ENCODE results near the gene FAM171A1.
"Not testable (repeated sequence)": the region's sequence is repeated elsewhere in the genome, so short reads cannot be mapped to it uniquely, and the experiment has no call there.

Gene FAM171A1

GRCh38 chr10:15202301-15202621 lies 168.8 kb downstream of the FAM171A1 start:
- DNase-seq, result not testable (repeated sequence)

GRCh38 chr10:15201589-15202300 lies 169.3 kb downstream of the FAM171A1 start:
- no peak for DNase-seq

- DNase-seq, result peak in 1 of 5 experiments; percentile 71
Observed at GRCh38 chr10:15200626-15201025, 170.5 kb downstream of the FAM171A1 start.

GRCh38 chr10:15197911-15198310 lies 173.2 kb downstream of the FAM171A1 start:
- no peak for DNase-seq

GRCh38 chr10:15197276-15197675 lies 173.8 kb downstream of the FAM171A1 start:
- DNase-seq, result peak in 1 of 5 experiments; percentile 34

GRCh38 chr10:15196021-15196834 lies 174.9 kb downstream of the FAM171A1 start:
- peak in 1 of 5 experiments; percentile 35 for DNase-seq

GRCh38 chr10:15189133-15189885 lies 181.8 kb downstream of the FAM171A1 start:
- no peak for DNase-seq

- DNase-seq, result peak in 1 of 5 experiments; percentile 48
Observed at GRCh38 chr10:15188603-15189002, 182.5 kb downstream of the FAM171A1 start.

- DNase-seq, result no peak
Observed at GRCh38 chr10:15183689-15184481, 187.2 kb downstream of the FAM171A1 start.

- no peak for DNase-seq
Observed at GRCh38 chr10:15182540-15183207, 188.4 kb downstream of the FAM171A1 start.

GRCh38 chr10:15181576-15182156 lies 189.4 kb downstream of the FAM171A1 start:
- DNase-seq, result no peak

- DNase-seq, result no peak
Observed at GRCh38 chr10:15180736-15181135, 190.4 kb downstream of the FAM171A1 start.

- no peak for DNase-seq
Observed at GRCh38 chr10:15176269-15176668, 194.8 kb downstream of the FAM171A1 start.

GRCh38 chr10:15175587-15175986 lies 195.5 kb downstream of the FAM171A1 start:
- no peak for DNase-seq

GRCh38 chr10:15172306-15172840 lies 198.7 kb downstream of the FAM171A1 start:
- peak in 1 of 5 experiments; percentile 78 for DNase-seq

- peak in 4 of 5 experiments; percentile 4 to 95 (median 59) for DNase-seq
Observed at GRCh38 chr10:15169555-15170401, 201.3 kb downstream of the FAM171A1 start.

GRCh38 chr10:15168786-15169554 lies 202.1 kb downstream of the FAM171A1 start:
- DNase-seq, result peak; percentile 87 to 97 (median 94)

GRCh38 chr10:15168291-15168785 lies 202.8 kb downstream of the FAM171A1 start, which contains the start of gene NMT2:
Gene NMT2, minus strand, starts transcription at chr10:15168693. Its CDS starts 81 bp downstream, at chr10:15168612.
- DNase-seq, result peak in 2 of 5 experiments; percentile 26 to 76
